ENCODE data around the gene MPZL2. TPM values are rescaled to one million over a fixed set of nuclear protein-coding genes. Genes with fewer than 3 reads are reported as not detected.

Gene MPZL2
- total and polyA plus RNA-seq, 9 of the 15 experiments (the other 6 are each of a cell fraction or from before 2014, with no cell fraction given) = 0.09 to 0.28 (median 0.18) TPM; not detected in 2

DNA sequence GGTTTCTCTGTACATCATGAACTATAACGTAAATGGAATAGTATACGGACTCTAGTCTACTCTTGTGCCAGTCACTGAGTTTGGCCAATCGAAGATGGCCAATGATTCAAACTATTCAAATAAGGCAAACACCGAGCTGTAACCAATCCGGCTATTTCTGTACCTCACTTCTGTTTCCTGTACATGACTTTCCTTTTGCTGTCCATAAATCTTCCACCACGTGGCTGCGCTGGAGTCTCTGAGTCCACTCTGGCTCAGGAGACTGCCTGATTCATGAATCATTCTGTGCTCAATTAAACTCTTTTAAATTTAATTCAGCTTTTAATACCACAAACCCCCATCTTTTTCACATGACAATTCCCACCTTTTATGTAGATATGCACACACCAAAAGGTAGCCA is 37.8 kb downstream of the MPZL2 start (continued):
- no peak for TF ChIP-seq MIER1 (IDR thresholded peaks at IDR 0.05; ENCODE audit: low read depth)
- TF ChIP-seq, protein P1, sequence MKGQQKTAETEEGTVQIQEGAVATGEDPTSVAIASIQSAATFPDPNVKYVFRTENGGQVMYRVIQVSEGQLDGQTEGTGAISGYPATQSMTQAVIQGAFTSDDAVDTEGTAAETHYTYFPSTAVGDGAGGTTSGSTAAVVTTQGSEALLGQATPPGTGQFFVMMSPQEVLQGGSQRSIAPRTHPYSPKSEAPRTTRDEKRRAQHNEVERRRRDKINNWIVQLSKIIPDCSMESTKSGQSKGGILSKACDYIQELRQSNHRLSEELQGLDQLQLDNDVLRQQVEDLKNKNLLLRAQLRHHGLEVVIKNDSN (CRISPR knock-in tag; IDR thresholded peaks at IDR 0.05) = peak; percentile 50; the same call in 1 of the 2 replicates
- peak; percentile 62 for TF ChIP-seq FOXM1 (IDR thresholded peaks at IDR 0.05; ENCODE audit: low read depth)
- TF ChIP-seq FOXM1 (CRISPR knock-in tag; IDR thresholded peaks at IDR 0.05; ENCODE audit: low read depth) = no peak
- TF ChIP-seq, protein P2, sequence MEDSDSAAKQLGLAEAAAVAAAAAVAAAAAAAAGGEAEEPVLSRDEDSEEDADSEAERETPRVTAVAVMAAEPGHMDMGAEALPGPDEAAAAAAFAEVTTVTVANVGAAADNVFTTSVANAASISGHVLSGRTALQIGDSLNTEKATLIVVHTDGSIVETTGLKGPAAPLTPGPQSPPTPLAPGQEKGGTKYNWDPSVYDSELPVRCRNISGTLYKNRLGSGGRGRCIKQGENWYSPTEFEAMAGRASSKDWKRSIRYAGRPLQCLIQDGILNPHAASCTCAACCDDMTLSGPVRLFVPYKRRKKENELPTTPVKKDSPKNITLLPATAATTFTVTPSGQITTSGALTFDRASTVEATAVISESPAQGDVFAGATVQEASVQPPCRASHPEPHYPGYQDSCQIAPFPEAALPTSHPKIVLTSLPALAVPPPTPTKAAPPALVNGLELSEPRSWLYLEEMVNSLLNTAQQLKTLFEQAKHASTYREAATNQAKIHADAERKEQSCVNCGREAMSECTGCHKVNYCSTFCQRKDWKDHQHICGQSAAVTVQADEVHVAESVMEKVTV (CRISPR knock-in tag; IDR thresholded peaks at IDR 0.05) = peak; percentile 27; the same call in 1 of the 2 replicates
- TF ChIP-seq, protein P3, sequence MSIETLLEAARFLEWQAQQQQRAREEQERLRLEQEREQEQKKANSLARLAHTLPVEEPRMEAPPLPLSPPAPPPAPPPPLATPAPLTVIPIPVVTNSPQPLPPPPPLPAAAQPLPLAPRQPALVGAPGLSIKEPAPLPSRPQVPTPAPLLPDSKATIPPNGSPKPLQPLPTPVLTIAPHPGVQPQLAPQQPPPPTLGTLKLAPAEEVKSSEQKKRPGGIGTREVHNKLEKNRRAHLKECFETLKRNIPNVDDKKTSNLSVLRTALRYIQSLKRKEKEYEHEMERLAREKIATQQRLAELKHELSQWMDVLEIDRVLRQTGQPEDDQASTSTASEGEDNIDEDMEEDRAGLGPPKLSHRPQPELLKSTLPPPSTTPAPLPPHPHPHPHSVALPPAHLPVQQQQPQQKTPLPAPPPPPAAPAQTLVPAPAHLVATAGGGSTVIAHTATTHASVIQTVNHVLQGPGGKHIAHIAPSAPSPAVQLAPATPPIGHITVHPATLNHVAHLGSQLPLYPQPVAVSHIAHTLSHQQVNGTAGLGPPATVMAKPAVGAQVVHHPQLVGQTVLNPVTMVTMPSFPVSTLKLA (conservative IDR thresholded peaks at IDR 0.05) = peak in 1 of 2 experiments; percentile 29; a peak in 1 of 4 replicates
- TF ChIP-seq, protein P4, sequence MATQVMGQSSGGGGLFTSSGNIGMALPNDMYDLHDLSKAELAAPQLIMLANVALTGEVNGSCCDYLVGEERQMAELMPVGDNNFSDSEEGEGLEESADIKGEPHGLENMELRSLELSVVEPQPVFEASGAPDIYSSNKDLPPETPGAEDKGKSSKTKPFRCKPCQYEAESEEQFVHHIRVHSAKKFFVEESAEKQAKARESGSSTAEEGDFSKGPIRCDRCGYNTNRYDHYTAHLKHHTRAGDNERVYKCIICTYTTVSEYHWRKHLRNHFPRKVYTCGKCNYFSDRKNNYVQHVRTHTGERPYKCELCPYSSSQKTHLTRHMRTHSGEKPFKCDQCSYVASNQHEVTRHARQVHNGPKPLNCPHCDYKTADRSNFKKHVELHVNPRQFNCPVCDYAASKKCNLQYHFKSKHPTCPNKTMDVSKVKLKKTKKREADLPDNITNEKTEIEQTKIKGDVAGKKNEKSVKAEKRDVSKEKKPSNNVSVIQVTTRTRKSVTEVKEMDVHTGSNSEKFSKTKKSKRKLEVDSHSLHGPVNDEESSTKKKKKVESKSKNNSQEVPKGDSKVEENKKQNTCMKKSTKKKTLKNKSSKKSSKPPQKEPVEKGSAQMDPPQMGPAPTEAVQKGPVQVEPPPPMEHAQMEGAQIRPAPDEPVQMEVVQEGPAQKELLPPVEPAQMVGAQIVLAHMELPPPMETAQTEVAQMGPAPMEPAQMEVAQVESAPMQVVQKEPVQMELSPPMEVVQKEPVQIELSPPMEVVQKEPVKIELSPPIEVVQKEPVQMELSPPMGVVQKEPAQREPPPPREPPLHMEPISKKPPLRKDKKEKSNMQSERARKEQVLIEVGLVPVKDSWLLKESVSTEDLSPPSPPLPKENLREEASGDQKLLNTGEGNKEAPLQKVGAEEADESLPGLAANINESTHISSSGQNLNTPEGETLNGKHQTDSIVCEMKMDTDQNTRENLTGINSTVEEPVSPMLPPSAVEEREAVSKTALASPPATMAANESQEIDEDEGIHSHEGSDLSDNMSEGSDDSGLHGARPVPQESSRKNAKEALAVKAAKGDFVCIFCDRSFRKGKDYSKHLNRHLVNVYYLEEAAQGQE (IDR thresholded peaks at IDR 0.05; ENCODE audit: borderline replicate concordance) = peak; percentile 63; the same call in 1 of the 2 replicates
- TF ChIP-seq, protein P4 (CRISPR knock-in tag; IDR thresholded peaks at IDR 0.05; ENCODE audit: low read depth) = no peak
- TF ChIP-seq, protein P5, sequence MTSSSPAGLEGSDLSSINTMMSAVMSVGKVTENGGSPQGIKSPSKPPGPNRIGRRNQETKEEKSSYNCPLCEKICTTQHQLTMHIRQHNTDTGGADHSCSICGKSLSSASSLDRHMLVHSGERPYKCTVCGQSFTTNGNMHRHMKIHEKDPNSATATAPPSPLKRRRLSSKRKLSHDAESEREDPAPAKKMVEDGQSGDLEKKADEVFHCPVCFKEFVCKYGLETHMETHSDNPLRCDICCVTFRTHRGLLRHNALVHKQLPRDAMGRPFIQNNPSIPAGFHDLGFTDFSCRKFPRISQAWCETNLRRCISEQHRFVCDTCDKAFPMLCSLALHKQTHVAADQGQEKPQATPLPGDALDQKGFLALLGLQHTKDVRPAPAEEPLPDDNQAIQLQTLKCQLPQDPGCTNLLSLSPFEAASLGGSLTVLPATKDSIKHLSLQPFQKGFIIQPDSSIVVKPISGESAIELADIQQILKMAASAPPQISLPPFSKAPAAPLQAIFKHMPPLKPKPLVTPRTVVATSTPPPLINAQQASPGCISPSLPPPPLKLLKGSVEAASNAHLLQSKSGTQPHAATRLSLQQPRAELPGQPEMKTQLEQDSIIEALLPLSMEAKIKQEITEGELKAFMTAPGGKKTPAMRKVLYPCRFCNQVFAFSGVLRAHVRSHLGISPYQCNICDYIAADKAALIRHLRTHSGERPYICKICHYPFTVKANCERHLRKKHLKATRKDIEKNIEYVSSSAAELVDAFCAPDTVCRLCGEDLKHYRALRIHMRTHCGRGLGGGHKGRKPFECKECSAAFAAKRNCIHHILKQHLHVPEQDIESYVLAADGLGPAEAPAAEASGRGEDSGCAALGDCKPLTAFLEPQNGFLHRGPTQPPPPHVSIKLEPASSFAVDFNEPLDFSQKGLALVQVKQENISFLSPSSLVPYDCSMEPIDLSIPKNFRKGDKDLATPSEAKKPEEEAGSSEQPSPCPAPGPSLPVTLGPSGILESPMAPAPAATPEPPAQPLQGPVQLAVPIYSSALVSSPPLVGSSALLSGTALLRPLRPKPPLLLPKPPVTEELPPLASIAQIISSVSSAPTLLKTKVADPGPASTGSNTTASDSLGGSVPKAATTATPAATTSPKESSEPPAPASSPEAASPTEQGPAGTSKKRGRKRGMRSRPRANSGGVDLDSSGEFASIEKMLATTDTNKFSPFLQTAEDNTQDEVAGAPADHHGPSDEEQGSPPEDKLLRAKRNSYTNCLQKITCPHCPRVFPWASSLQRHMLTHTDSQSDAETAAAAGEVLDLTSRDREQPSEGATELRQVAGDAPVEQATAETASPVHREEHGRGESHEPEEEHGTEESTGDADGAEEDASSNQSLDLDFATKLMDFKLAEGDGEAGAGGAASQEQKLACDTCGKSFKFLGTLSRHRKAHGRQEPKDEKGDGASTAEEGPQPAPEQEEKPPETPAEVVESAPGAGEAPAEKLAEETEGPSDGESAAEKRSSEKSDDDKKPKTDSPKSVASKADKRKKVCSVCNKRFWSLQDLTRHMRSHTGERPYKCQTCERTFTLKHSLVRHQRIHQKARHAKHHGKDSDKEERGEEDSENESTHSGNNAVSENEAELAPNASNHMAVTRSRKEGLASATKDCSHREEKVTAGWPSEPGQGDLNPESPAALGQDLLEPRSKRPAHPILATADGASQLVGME (CRISPR knock-in tag; IDR thresholded peaks at IDR 0.05) = no peak

All from K562 (cell line).